ENCODE measurements around the gene SH3RF3. TPM values are rescaled to one million over a fixed set of nuclear protein-coding genes. Genes with fewer than 3 reads are reported as not detected.

SH3RF3 gene
- total and polyA plus RNA-seq, 9 of the 15 experiments (the other 6 are each of a cell fraction or from before 2014, with no cell fraction given), result 0.02 TPM; not detected in 8

DNA sequence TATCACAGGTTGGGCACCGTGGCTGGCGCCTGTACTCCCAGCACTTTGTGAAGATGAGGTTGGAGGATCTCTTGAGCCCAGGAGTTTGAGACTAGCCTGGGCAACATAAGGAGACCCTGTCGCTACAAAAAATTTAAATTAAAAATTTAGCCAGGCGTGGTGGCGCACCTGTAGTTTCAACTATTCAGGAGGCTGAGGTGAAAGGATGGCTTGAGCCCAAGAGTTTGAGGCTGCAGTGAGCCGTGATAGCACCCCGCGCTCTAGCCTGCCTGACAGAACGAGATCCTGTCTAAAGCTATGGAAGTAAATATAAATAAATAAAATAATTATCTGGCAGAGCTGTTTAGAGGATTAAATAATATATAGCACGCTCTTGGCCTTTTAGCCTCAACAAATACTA is 1.4 kb upstream of the SH3RF3 start:
- Histone ChIP-seq H4K20me1 (replicated peaks; ENCODE audit: control insufficient read depth, insufficient read depth, low read length) (no peaks in the 10 kb centered on the region), H3K9me3 (replicated peaks; ENCODE audit: control insufficient read depth, insufficient read depth, low read depth, low read length) (no peaks in the 10 kb centered on the region), H3K27ac (ENCODE audit: extremely low read depth, low read depth, low read length) (no peak overlapping the region), H3K4me3 (no peak overlapping the region), H3K4me1 (replicated peaks in 1 of 2; ENCODE audit: control insufficient read depth in 2 of 2, insufficient read depth in 2 of 2, low read length in 2 of 2) (peaks cover 0 to 6% of the 10 kb centered on the region in 2 experiments; a peak in 2 of 5 replicates), H3K9me1 (ENCODE audit: control insufficient read depth, insufficient read depth, low read length) (no peaks in the 10 kb centered on the region), H3K27me3 (ENCODE audit: control insufficient read depth in 2 of 2, insufficient read depth in 2 of 2, low read length in 2 of 2) (peaks cover 2 to 21% of the 10 kb centered on the region in 2 experiments; a peak in 3 of 5 replicates), H3K9ac (ENCODE audit: insufficient read depth in 1 of 2, low read depth in 2 of 2, low read length in 2 of 2) (no peak overlapping the region), H3K79me2 (ENCODE audit: control insufficient read depth, insufficient read depth, low read length) (no peaks in the 10 kb centered on the region), H3K36me3 (ENCODE audit: control insufficient read depth, insufficient read depth, low read length) (no peaks in the 10 kb centered on the region), H3K4me2 (ENCODE audit: insufficient read depth, low read length) (no peak overlapping the region), H2AFZ (ENCODE audit: low read depth, low read length) (no peak overlapping the region)
- DNase-seq (ENCODE audit: extremely low read depth in 1 of 4, low spot score in 3 of 4) (no peak), FAIRE-seq (no peak), ATAC-seq (no peak)
- ChIA-PET CTCF (ENCODE audit: low intra/inter-chr PET ratio) (no interaction called here), POLR2A (no interaction called here)
- intact Hi-C loops (cut with micrococcal nuclease) (no loop called here), in situ Hi-C loops (cut with MboI) (loop anchor here (10.0 kb wide), 1 partner anchor 377 kb away; no protein-coding TSS in a partner anchor)
- no TSS peak for BruUV-seq (replicated peaks)
- TF ChIP-seq JUND (IDR thresholded peaks at IDR 0.05; ENCODE audit: borderline replicate concordance, low read depth, low read length) (no peak), JUND (tag; IDR thresholded peaks at IDR 0.05; ENCODE audit: borderline replicate concordance, low read depth, low read length) (no peak), PTTG1 (tag; IDR thresholded peaks at IDR 0.05; ENCODE audit: low read depth) (no peak), EGR1 (conservative IDR thresholded peaks at IDR 0.05) (no peak), ZNF583 (CRISPR knock-in tag; IDR thresholded peaks at IDR 0.05) (no peak), ZFX (CRISPR knock-in tag; IDR thresholded peaks at IDR 0.05) (no peak), TCFL5 (CRISPR knock-in tag; conservative IDR thresholded peaks at IDR 0.05) (no peak), HMBOX1 (IDR thresholded peaks at IDR 0.05) (no peak), CBX5 (IDR thresholded peaks at IDR 0.05; ENCODE audit: borderline replicate concordance, low read depth) (no peak), MTA2 (IDR thresholded peaks at IDR 0.05; ENCODE audit: low read depth) (no peak), ZBTB33 (CRISPR knock-in tag; IDR thresholded peaks at IDR 0.05) (no peak), FOXJ2 (tag; IDR thresholded peaks at IDR 0.05) (no peak)
- TF ChIP-seq, protein P1, sequence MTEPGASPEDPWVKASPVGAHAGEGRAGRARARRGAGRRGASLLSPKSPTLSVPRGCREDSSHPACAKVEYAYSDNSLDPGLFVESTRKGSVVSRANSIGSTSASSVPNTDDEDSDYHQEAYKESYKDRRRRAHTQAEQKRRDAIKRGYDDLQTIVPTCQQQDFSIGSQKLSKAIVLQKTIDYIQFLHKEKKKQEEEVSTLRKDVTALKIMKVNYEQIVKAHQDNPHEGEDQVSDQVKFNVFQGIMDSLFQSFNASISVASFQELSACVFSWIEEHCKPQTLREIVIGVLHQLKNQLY (CRISPR knock-in tag; conservative IDR thresholded peaks at IDR 0.05), result no peak
- WGBS (ENCODE audit: insufficient coverage, low coverage, missing lambda C conversion rate), result 18% methylated on average over 10 of the region's 10 CpGs
